Measurements from ENCODE around the gene ELFN1. TPM values are rescaled to one million over a fixed set of nuclear protein-coding genes. Genes with fewer than 3 reads are reported as not detected.

Gene ELFN1
- total RNA-seq, 1 donor from 2014 or later = not detected

DNA sequence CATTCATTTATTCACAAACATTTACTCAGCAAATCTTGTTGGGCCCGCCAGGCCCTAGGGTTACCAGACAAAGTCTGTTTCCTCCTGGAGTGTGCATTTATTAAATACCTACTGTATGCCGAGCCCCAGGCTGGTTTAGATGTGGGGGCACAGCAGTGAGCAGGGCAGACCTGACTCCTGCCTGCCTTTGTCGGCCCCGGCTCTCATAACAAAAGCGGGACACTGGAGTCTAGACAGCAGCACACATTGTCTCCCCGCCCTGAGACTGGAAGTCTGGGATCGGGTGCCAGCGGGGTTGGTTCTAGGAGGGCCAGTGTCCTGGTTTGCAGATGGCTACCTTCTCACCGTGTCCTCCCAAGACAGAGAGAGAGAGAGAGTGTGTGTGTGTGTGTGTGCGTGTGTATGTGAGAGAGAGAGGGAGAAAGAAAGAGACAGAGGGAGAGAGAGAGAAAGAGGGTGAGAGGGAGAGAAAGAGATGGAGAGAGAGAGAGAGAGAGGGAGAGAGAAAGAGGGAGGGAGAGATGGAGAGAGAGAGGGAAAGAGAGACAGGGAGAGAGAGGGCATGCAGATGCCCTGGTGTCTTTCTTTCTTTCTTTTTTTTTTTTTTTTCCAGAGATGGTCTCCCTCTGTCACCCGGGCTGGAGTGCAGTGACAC lies 25.9 kb downstream of the ELFN1 start:
- no peak overlapping the region for H3K27ac Mint-ChIP-seq
- H3K36me3 Mint-ChIP-seq (ENCODE audit: low read depth) = no peaks in the 10 kb centered on the region
- H3K4me1 Mint-ChIP-seq = peaks cover 2% of the 10 kb centered on the region
- intact Hi-C loops (cut with micrococcal nuclease) = no loop called here
- H3K9me3 Mint-ChIP-seq = no peaks in the 10 kb centered on the region
- H3K27me3 Mint-ChIP-seq = no peaks in the 10 kb centered on the region
- no peak for DNase-seq
- no peak overlapping the region for H3K4me3 Mint-ChIP-seq

DNA sequence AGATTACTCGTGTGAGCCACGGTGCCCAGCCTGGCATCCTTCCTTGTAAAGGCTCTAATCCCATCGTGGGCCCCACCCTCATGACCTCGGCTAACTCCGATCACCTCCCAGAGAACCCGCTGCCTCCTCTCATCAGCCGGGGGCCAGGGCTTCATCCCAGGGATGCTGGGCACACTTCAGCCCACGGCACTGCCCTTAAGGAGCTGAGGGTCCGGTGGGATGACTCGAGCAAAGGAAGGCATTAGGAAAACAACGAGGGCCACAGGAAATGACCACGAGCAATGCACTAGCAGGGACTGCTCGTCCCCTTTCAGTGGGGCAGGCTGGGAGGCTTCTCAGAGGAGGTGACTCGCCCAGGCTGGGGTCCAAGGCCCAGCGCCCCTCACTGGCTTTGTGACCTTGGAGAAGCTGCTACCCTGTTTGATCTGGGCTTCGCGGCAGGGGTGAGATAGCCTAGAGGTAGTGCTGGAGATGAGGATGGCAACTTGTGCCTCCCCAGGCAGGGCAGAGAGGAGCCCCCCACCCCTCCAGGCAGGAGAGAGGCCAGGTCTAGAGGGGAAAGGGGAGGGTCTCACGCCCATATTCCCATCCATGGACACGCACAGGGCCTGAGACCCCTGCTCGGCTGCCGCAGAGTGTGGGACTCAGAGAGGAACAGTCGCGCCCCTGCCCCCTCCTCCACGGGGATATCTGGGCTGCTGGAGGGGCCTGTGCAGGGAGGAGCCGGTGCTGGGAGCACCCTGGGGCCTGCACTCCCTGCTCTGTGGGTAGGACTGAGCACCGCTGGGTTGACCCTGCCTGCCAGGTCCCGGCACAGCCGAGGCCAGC lies 26.8 kb downstream of the ELFN1 start:
- no peak overlapping the region for H3K27ac Mint-ChIP-seq
- H3K4me1 Mint-ChIP-seq = peaks cover 2% of the 10 kb centered on the region
- no peaks in the 10 kb centered on the region for H3K36me3 Mint-ChIP-seq (ENCODE audit: low read depth)
- no peak for DNase-seq
- no peaks in the 10 kb centered on the region for H3K9me3 Mint-ChIP-seq
- H3K4me3 Mint-ChIP-seq = no peak overlapping the region
- intact Hi-C loops (cut with micrococcal nuclease) = no loop called here
- H3K27me3 Mint-ChIP-seq = no peaks in the 10 kb centered on the region

DNA sequence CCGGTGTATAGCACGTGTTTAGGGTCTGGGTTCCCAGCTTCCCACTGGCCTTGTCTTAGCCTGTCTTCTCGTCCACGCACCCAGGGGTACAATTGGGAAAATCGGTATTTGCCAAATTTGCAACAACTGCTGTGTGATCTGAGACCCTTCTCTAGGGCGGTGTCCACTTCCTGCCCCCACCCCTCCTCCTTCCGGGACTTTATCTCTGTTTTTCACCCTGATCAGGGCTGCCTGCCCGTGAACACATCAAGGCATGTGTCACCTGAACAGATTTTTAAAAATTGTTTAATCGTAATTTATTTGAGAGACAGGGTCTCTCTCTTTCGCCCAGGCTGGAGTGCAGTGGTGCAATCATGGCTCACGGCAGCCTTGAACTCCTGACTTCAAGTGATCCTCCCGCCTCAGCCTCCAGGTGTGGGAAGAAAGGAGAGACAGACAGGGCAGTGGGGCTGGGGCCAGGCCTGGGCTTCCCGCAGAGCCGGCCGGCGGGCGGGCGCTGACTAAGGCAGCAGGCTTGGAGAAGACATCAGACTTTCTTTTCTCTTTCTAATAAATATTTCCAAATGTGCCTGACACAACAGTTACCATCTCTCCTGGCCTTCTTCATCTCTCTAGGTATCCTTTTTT lies 27.5 kb downstream of the ELFN1 start:
- Mint-ChIP-seq H3K4me1 (peaks cover 2% of the 10 kb centered on the region), H3K27me3 (no peaks in the 10 kb centered on the region), H3K9me3 (no peaks in the 10 kb centered on the region), H3K36me3 (ENCODE audit: low read depth) (no peaks in the 10 kb centered on the region), H3K27ac (no peak overlapping the region), H3K4me3 (no peak overlapping the region)
- no peak for DNase-seq
- intact Hi-C loops (cut with micrococcal nuclease) = no loop called here

DNA sequence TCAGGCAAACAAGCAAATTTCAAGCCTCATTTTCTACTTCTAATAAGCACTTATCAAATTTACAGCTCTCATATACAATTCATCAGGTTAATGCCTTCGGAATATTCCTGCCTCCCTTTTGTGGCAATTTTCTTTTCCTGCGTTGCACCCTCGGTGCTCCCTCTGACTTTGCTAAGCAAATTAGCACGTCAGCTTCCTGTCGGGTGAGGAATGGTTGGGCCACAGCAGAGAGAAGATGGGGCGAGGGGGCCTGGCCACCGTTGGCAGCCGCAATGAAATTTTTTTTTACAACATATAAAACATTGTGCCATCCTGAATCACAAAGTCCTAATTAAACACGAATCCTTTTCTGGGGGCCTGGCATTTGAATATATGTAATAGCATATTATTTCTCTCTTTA lies 28.1 kb downstream of the ELFN1 start:
- Mint-ChIP-seq H3K4me3 (no peak overlapping the region), H3K27me3 (no peaks in the 10 kb centered on the region), H3K4me1 (peaks cover 2% of the 10 kb centered on the region), H3K27ac (no peak overlapping the region), H3K9me3 (peaks cover 6% of the 10 kb centered on the region), H3K36me3 (ENCODE audit: low read depth) (no peaks in the 10 kb centered on the region)
- no peak for DNase-seq
- intact Hi-C loops (cut with micrococcal nuclease) = no loop called here

DNA sequence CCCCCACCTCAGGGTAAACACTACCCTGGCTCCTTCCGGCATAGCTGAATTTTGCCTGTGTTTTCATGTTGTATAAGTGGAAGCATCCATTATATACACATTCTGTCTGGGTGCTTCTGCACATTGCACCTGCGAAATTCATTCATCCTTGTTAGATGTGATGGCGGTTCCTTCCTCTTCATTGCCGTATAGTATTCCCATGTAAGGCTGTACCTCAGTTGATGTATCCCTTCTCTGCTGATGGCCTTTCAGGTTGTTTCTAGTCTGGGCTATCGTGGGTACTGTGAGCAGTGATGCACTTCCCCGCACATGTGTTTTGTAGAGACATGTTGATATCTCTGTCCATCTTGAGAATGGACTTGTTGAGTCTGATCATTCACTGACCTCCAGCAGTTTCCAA lies 28.9 kb downstream of the ELFN1 start:
- intact Hi-C loops (cut with micrococcal nuclease) = no loop called here
- DNase-seq = no peak
- Mint-ChIP-seq H3K36me3 (ENCODE audit: low read depth) (no peaks in the 10 kb centered on the region), H3K4me1 (peaks cover 2% of the 10 kb centered on the region), H3K9me3 (peaks cover 8% of the 10 kb centered on the region), H3K4me3 (no peak overlapping the region), H3K27ac (no peak overlapping the region), H3K27me3 (no peaks in the 10 kb centered on the region)

DNA sequence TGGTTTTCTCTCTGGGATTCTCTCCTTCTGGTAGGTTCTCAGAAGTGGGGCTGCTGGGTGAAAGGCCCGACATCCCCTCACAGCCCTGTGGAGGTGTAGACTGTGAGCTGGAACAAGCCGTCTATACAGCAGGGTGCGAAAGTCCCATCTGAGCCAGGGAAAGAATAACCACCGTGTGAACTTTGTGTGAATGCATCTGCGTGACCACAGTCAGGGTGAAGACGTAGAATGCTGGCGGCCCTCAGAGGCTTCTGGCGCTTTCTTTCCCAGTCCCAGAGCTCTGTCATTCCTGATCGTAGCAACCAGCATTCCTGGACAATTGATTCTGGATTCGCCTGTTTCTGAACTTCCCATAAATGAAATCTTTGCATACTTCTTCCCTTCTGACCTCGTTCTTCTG lies 30.0 kb downstream of the ELFN1 start:
- DNase-seq = no peak
- Mint-ChIP-seq H3K27ac (no peak overlapping the region), H3K4me3 (no peak overlapping the region), H3K4me1 (peaks cover 2% of the 10 kb centered on the region), H3K27me3 (no peaks in the 10 kb centered on the region), H3K9me3 (peaks cover 8% of the 10 kb centered on the region), H3K36me3 (ENCODE audit: low read depth) (no peaks in the 10 kb centered on the region)
- intact Hi-C loops (cut with micrococcal nuclease) = no loop called here

DNA sequence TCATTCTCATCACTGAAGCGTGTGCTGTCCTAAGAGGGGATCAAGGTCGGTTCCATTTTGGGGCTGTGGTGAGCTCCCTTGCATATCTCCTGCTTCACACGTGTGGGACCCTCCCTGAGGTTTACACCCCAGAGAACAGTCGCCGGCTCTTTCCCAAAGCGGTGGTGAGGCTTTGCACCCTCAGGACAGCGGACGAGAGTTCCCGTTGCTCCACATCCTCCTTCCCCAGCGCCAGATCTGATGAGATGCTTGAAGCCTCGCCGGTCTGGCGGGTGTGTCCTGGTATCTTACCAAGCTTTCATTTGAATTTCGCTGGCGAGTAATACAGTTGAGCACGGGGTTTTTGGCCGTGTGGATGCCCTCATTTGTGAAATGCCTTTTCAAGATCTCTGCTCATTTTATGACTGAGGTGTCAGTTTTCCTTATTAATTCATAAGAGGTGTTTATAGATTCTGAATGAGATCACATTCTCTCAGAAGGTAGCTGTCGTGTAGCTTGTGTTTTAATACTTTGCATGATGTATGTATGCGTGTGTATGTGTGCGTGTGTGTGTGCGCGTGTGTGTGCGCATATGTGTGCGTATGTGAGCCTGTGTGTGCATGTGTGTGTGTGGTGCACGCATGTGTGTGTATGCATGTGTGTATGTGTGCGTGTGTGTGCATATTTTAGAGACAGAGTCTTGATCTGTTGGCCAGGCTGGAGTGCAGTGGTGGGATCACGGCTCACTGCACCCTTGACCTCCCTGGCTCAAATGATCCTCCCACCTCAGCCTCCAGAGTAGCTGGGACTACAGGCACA lies 30.7 kb downstream of the ELFN1 start:
- Mint-ChIP-seq H3K9me3 (peaks cover 8% of the 10 kb centered on the region), H3K4me1 (peaks cover 2% of the 10 kb centered on the region), H3K27ac (no peak overlapping the region), H3K27me3 (no peaks in the 10 kb centered on the region), H3K36me3 (ENCODE audit: low read depth) (no peaks in the 10 kb centered on the region), H3K4me3 (no peak overlapping the region)
- intact Hi-C loops (cut with micrococcal nuclease) = no loop called here
- no peak for DNase-seq

DNA sequence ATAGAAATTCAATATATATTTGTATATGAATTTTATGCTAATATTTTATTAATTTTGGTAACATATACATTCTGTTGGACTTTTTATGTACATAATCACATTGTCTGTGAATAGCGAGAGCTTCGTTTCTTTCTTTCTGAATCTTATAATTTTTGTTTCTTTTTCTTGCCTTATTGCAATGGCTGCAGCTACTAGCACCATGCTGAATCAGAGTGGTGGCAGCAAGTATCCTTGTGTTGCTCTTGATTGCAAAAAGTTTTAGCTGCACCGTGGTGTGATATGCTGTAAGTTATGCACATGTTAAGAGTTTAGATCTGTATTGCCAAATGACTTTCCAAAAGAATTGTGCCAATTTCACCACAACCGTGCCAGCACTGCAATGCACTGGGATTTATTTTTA lies 32.6 kb downstream of the ELFN1 start:
- DNase-seq = no peak
- peaks cover 8% of the 10 kb centered on the region for H3K9me3 Mint-ChIP-seq
- intact Hi-C loops (cut with micrococcal nuclease) = no loop called here
- no peaks in the 10 kb centered on the region for H3K27me3 Mint-ChIP-seq
- H3K4me1 Mint-ChIP-seq = peaks cover under 1% of the 10 kb centered on the region
- no peaks in the 10 kb centered on the region for H3K36me3 Mint-ChIP-seq (ENCODE audit: low read depth)
- no peak overlapping the region for H3K4me3 Mint-ChIP-seq
- no peak overlapping the region for H3K27ac Mint-ChIP-seq

DNA sequence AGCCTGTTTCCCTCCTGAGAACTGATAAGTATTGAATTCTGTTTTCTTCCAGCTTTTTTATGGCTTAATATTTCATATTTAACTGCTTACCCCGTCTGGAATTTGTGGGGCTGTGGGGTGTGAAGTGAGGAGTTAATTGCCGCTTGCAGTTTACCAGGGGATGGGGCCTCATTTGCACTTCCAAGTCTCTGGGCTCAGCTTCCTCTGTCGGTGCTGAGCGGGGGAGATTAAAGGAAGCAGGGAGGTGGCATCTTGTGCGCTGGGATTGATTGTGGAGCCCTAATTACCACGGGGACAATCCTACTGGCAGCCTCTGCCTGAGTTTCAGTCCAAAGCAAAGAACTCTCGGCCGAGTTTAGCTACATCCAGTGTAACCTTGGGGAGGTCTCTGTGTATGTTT lies 33.4 kb downstream of the ELFN1 start:
- H3K27me3 Mint-ChIP-seq = no peaks in the 10 kb centered on the region

DNA sequence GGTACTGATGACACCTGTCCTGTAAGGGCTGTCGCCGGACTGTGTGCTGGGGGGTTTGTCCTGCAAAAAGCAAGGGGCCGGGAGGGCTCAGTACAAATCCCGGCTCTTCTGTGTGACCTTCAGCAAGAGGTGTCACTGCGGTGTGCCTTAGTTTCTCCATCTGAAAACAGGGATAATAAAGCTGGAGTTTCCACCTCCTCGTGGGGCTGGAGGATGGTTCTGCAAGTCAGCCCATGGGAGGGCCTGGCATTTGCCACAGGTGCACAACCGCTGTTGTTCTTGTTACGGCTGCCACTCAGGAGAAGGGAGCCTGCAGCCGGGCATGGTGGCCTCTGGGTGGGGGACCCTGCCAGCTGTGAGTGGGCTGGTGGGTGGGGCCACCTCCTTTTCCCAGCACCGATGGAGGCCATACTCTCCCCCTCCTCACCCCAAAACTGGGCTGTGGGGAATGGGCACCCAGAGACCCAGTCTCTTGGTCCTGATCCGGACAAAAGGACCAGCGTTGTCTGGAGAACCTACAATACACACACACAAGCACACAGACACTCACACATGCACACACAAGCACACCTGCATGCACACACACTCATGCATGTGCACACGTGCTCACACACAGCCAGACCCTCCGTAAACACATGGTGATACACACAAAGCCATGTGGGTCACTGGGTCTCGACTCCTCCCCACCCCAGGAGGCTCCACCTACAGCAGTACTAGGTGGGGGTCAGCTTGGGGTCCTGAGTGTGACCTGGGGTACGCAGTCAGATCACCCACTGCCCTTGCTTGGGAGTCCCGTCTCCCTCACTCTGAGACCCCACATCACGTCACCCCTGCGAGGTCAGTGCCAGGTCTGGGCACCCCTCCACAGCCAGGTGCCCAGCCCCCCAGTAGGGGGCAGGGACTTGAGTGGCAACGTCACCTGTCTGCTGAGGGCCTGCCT lies 34.1 kb downstream of the ELFN1 start:
- Mint-ChIP-seq H3K9me3 (peaks cover 8% of the 10 kb centered on the region), H3K27ac (no peak overlapping the region), H3K36me3 (ENCODE audit: low read depth) (no peaks in the 10 kb centered on the region), H3K27me3 (no peaks in the 10 kb centered on the region), H3K4me3 (no peak overlapping the region), H3K4me1 (no peaks in the 10 kb centered on the region)
- intact Hi-C loops (cut with micrococcal nuclease) = no loop called here
- DNase-seq = no peak

More for the DNA sequence above, 33.4 kb downstream of the ELFN1 start:
- Mint-ChIP-seq H3K4me3 (no peak overlapping the region), H3K27ac (no peak overlapping the region), H3K4me1 (no peaks in the 10 kb centered on the region), H3K9me3 (peaks cover 8% of the 10 kb centered on the region), H3K36me3 (ENCODE audit: low read depth) (no peaks in the 10 kb centered on the region)
- intact Hi-C loops (cut with micrococcal nuclease) = no loop called here
- DNase-seq = no peak

DNA sequence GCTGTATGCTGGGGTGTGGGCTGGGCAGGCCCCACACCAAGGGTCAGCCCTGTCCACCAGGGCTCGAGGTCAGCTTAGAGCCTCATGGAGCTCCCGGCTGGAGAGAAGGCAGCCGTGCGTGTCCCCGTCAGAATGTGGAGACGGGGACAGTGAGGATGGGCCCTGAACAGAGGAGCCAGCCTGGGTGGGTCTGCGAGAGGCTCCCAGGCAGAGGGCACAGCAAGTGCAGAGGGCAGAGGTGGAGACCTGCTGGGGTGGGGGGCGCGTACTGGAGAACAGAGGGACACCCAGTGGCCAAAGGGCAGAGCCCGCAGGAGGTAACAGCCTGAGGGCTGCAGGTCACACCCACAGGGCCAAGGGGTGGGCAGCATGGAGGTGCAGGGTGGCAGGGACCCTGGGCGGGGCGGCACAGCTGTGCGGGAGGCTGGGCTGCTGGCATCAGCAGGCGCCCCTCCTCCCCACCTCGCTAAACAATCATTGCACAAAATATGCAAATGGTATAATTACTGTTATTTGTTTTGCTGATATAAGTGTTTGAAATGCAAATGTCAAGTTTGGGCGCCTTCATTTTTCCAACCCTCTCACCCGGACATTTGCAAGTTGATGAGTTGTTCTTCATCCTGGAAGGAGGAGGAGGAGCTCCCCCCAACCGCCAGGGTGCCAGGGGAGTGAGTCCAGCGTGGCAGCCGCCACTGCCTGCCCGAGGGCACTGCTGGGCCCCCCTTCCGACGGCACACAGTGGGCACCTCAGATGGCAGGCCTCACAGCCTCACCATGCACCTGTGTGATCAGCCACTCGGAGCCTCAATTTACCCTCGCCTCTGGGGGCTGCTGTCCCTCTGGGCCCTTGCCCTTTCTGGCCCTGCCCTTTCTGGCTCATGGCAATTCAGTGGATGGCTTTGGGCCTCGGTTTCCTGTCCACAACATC lies 35.0 kb downstream of the ELFN1 start:
- intact Hi-C loops (cut with micrococcal nuclease) = no loop called here
- DNase-seq = no peak
- no peaks in the 10 kb centered on the region for H3K27me3 Mint-ChIP-seq
- H3K9me3 Mint-ChIP-seq = peaks cover 8% of the 10 kb centered on the region
- H3K4me3 Mint-ChIP-seq = no peak overlapping the region
- no peak overlapping the region for H3K27ac Mint-ChIP-seq
- no peaks in the 10 kb centered on the region for H3K4me1 Mint-ChIP-seq
- H3K36me3 Mint-ChIP-seq (ENCODE audit: low read depth) = no peaks in the 10 kb centered on the region

DNA sequence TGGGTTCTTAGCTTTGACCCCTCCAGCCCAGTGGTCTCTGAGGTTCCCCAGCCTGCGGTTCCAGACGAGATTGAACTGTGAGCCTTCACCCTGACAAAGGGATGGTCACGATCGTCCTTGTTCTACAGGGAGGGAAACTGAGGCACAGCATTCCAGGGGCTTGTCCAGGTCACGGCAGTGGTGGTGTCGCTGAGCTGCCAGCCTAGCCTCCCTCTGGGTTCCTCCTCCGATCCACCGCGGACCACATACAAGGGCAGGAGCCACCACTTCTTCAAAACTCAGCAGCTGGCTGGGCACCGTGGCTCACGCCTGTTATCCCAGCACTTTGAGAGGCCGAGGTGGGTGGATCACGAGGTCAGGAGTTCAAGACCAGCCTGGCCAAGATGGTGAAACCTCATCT lies 35.8 kb downstream of the ELFN1 start:
- DNase-seq = no peak
- no peaks in the 10 kb centered on the region for H3K36me3 Mint-ChIP-seq (ENCODE audit: low read depth)
- H3K27ac Mint-ChIP-seq = no peak overlapping the region
- H3K9me3 Mint-ChIP-seq = peaks cover 8% of the 10 kb centered on the region
- no peaks in the 10 kb centered on the region for H3K4me1 Mint-ChIP-seq
- intact Hi-C loops (cut with micrococcal nuclease) = no loop called here
- no peak overlapping the region for H3K4me3 Mint-ChIP-seq
- H3K27me3 Mint-ChIP-seq = no peaks in the 10 kb centered on the region
